Upper lobe of right lung (tissue), 1 donor: ENCODE measurements around the gene PTCRA. TPM values are rescaled to one million over a fixed set of nuclear protein-coding genes. Genes with fewer than 3 reads are reported as not detected.
A peak's percentile ranks its signal among the peaks of the same experiment; 100 is the strongest.

Source experiments
- ATAC-seq: fragments of 200-7000 bp; cut with Tn5 transposase; one replicate; pipeline ENCODE4 v1.9.1; 2020; ENCODE audit warnings: mild to moderate bottlenecking, moderate library complexity
- DNase-seq: peaks from one replicate; pipeline ENCODE4 v3.0.0-alpha.2; 2020
- H3K27ac ChIP-seq: fragments of 200-600 bp; one replicate; pipeline ENCODE4 v1.8.0; 2022
- H3K27me3 ChIP-seq: fragments of 200-600 bp; one replicate; pipeline ENCODE4 v1.8.0; 2022; ENCODE audit warnings: mild to moderate bottlenecking
- H3K36me3 ChIP-seq: fragments of 200-600 bp; one replicate; pipeline ENCODE4 v1.8.0; 2022
- H3K4me1 ChIP-seq: fragments of 200-600 bp; one replicate; pipeline ENCODE4 v1.8.0; 2022
- H3K4me3 ChIP-seq: fragments of 200-600 bp; one replicate; pipeline ENCODE4 v1.8.0; 2022; ENCODE audit warnings: mild to moderate bottlenecking
- H3K9me3 ChIP-seq: fragments of 200-600 bp; one replicate; pipeline ENCODE4 v1.8.0; 2022
- CTCF ChIP-seq: fragments of 200-600 bp; IDR thresholded peaks from one replicate; pipeline ENCODE4 v1.8.0; 2022; ENCODE audit warnings: antibody characterized with exemption
- intact Hi-C: fragments of 100-400 bp; cut with DNase I; formaldehyde crosslinking; loops from one replicate; pipeline ENCODE4 v1.11.0; 2022
- long read RNA-seq: library from polyadenylated mRNA; unstranded; transcript quantifications from one replicate; pipeline ENCODE4 v2.0.0, GENCODE V29; 2021
- total RNA-seq: library from RNA; stranded (reverse); fragmentation: NEBNext Ultra II Directional; extraction: Animal tissue kit (Norgen Biotek cat#: 25700); gene quantifications from one replicate; pipeline ENCODE4 v1.2.1, GENCODE V29; 2021
- donor health status: DM: no; HTN: yes; CAD: no; lungs with severe emphysema.

The PTCRA gene
- total RNA-seq = 5.0 TPM
- long read RNA-seq, partial matches to known transcripts = 6 of 6 reads
- long read RNA-seq, other reads (novel, unspliced or antisense) = 0 of 6 reads

GRCh38 chr6:42915732-42916131 lies at the start of gene PTCRA:
Gene PTCRA, plus strand, starts transcription at chr6:42916053. Its CDS starts 17 bp downstream, at chr6:42916070.
- intact Hi-C loops = no loop called here
- no peak for DNase-seq
- H3K4me1 ChIP-seq = no peaks in the 10 kb centered on the region
- no peaks in the 10 kb centered on the region for H3K36me3 ChIP-seq
- H3K27ac ChIP-seq = no peak within 1 kb of the TSS
- no peaks in the 10 kb centered on the region for H3K9me3 ChIP-seq
- no peak for TF ChIP-seq CTCF
- ATAC-seq = no peak
- no peaks in the 10 kb centered on the region for H3K27me3 ChIP-seq
- H3K4me3 ChIP-seq = no peak within 1 kb of the TSS

GRCh38 chr6:42870145-42870936 lies 45.5 kb upstream of the PTCRA start:
- no peak for TF ChIP-seq CTCF
- ATAC-seq = no peak
- Histone ChIP-seq H3K27ac (no peak overlapping the region), H3K4me1 (no peaks in the 10 kb centered on the region), H3K36me3 (peaks cover 38% of the 10 kb centered on the region), H3K4me3 (no peak overlapping the region), H3K9me3 (no peaks in the 10 kb centered on the region), H3K27me3 (no peaks in the 10 kb centered on the region)
- intact Hi-C loops = loop anchor here (10.0 kb wide), 1 partner anchor 206 kb away; no protein-coding TSS in a partner anchor
- no peak for DNase-seq

GRCh38 chr6:42871711-42872110 lies 44.1 kb upstream of the PTCRA start:
- Histone ChIP-seq H3K27me3 (no peaks in the 10 kb centered on the region), H3K4me1 (no peaks in the 10 kb centered on the region), H3K27ac (no peak overlapping the region), H3K36me3 (peaks cover 24% of the 10 kb centered on the region), H3K9me3 (no peaks in the 10 kb centered on the region), H3K4me3 (no peak overlapping the region)
- DNase-seq (no peak), ATAC-seq (no peak)
- intact Hi-C loops = loop anchor here (10.0 kb wide), 1 partner anchor 207 kb away; no protein-coding TSS in a partner anchor
- TF ChIP-seq CTCF = no peak

GRCh38 chr6:42873313-42873712 lies 42.5 kb upstream of the PTCRA start:
- Histone ChIP-seq H3K36me3 (peaks cover 11% of the 10 kb centered on the region), H3K9me3 (no peaks in the 10 kb centered on the region), H3K27ac (no peak overlapping the region), H3K4me3 (no peak overlapping the region), H3K27me3 (no peaks in the 10 kb centered on the region), H3K4me1 (no peaks in the 10 kb centered on the region)
- intact Hi-C loops = loop anchor here (10.0 kb wide), 1 partner anchor 209 kb away; no protein-coding TSS in a partner anchor
- DNase-seq = no peak
- TF ChIP-seq CTCF = no peak
- no peak for ATAC-seq

- H3K27ac ChIP-seq = peak overlapping the region; percentile 60
- DNase-seq (no peak), ATAC-seq (no peak)
- H3K4me3 ChIP-seq = no peak overlapping the region
- intact Hi-C loops = loop anchor here (10.0 kb wide), 1 partner anchor 213 kb away; no protein-coding TSS in a partner anchor
- no peaks in the 10 kb centered on the region for H3K27me3 ChIP-seq
- peaks cover 19% of the 10 kb centered on the region for H3K36me3 ChIP-seq
- H3K4me1 ChIP-seq = peaks cover 15% of the 10 kb centered on the region
- TF ChIP-seq CTCF = no peak
- no peaks in the 10 kb centered on the region for H3K9me3 ChIP-seq
Observed at GRCh38 chr6:42877695-42878094, 38.2 kb upstream of the PTCRA start.
